IMR-90 (cell line): ENCODE measurements around the gene MYH13. TPM values are rescaled to one million over a fixed set of nuclear protein-coding genes. Genes with fewer than 3 reads are reported as not detected.

Experiments used
- ATAC-seq: fragments of 200-7000 bp; cut with Tn5 transposase; 2 replicates; pipeline ENCODE4 v1.9.1; 2020; ENCODE audit warnings: low read depth, mild to moderate bottlenecking, moderate library complexity
- BruUV-seq: library from RNA; stranded (reverse); fragments of 400-500 nt; replicated peaks from 2 replicates; lab custom pipeline; 2021; lab: Mats Ljungman, UMichigan
- CTCF ChIA-PET: fragments of 300-600 bp; formaldehyde crosslinking; extraction: SDS; loops from one replicate; lab custom pipeline; 2021; ENCODE audit warnings: antibody characterized with exemption; lab: Yijun Ruan, JAX
- POLR2A ChIA-PET: fragments of 300-600 bp; sonication (Branson Sonifier 250); formaldehyde crosslinking; loops from one replicate; lab custom pipeline; 2022; ENCODE audit warnings: antibody characterized with exemption; ENCODE audit not compliant: unreplicated experiment; lab: Charles Lee
- DNase-seq: peaks from one replicate; pipeline ENCODE4 v3.0.0; 2013
- H2AFZ ChIP-seq: replicated peaks from 2 replicates; pipeline ENCODE3; 2013; ENCODE audit warnings: low read length, mild to moderate bottlenecking; ENCODE audit not compliant: poor library complexity
- H2AK5ac ChIP-seq: 2 replicates; pipeline ENCODE4 v1.6.1; 2013; ENCODE audit warnings: low read depth, low read length, inconsistent platforms
- H2AK9ac ChIP-seq: replicated peaks from 2 replicates; pipeline ENCODE3; 2013; ENCODE audit warnings: mild to moderate bottlenecking, low read depth, low read length, moderate library complexity; ENCODE audit not compliant: poor library complexity
- H2BK120ac ChIP-seq: 2 replicates; pipeline ENCODE4 v1.6.1; 2013; ENCODE audit warnings: low read depth, low read length, inconsistent platforms
- H2BK15ac ChIP-seq: 3 replicates; pipeline ENCODE4 v1.6.1; 2013; ENCODE audit warnings: low read depth, low read length, inconsistent platforms
- H2BK20ac ChIP-seq: 2 replicates; pipeline ENCODE4 v1.6.1; 2013; ENCODE audit warnings: low read depth, mild to moderate bottlenecking, inconsistent platforms, low read length, moderate library complexity
- H2BK5ac ChIP-seq: 2 replicates; pipeline ENCODE4 v1.6.1; 2013; ENCODE audit warnings: mild to moderate bottlenecking, low read depth, low read length, inconsistent platforms; ENCODE audit not compliant: poor library complexity, severe bottlenecking
- H3K14ac ChIP-seq: replicated peaks from 2 replicates; pipeline ENCODE4 v1.6.1; 2013; ENCODE audit warnings: low read depth, low read length, inconsistent platforms
- H3K18ac ChIP-seq: 2 replicates; pipeline ENCODE4 v1.6.1; 2013; ENCODE audit warnings: low read depth, low read length, control low read depth
- H3K23ac ChIP-seq: 2 replicates; pipeline ENCODE4 v1.6.1; 2013; ENCODE audit warnings: low read depth, low read length, inconsistent platforms
- H3K27ac ChIP-seq: 2 replicates; pipeline ENCODE4 v1.5.1; 2013; ENCODE audit warnings: mild to moderate bottlenecking, control low read depth, low read length; ENCODE audit not compliant: insufficient read depth
- H3K27me3 ChIP-seq: 2 replicates; pipeline ENCODE4 v1.6.1; 2013; ENCODE audit warnings: low read length; ENCODE audit not compliant: control insufficient read depth, insufficient read depth
- H3K36me3 ChIP-seq: 2 replicates; pipeline ENCODE4 v1.6.1; 2013; ENCODE audit warnings: low read length, mixed read lengths; ENCODE audit not compliant: control insufficient read depth, insufficient read depth
- H3K4ac ChIP-seq: 2 replicates; pipeline ENCODE4 v1.6.1; 2013; ENCODE audit warnings: low read depth, low read length, inconsistent platforms
- H3K4me1 ChIP-seq: 2 replicates; pipeline ENCODE4 v1.6.1; 2013; ENCODE audit warnings: low read length, mixed read lengths; ENCODE audit not compliant: control insufficient read depth, insufficient read depth
- H3K4me2 ChIP-seq: 2 replicates; pipeline ENCODE4 v1.6.1; 2013; ENCODE audit warnings: low read depth, mild to moderate bottlenecking, control low read depth, low read length, moderate library complexity
- H3K4me3 ChIP-seq: 2 replicates; pipeline ENCODE4 v1.5.1; 2013; ENCODE audit warnings: low read depth, mild to moderate bottlenecking, control low read depth, low read length, moderate library complexity; ENCODE audit not compliant: insufficient read depth
- H3K56ac ChIP-seq: 2 replicates; pipeline ENCODE4 v1.6.1; 2013; ENCODE audit warnings: low read length, inconsistent platforms; ENCODE audit not compliant: insufficient read depth; ENCODE audit errors: extremely low read depth
- H3K79me1 ChIP-seq, 2 experiments: 2 replicates each; pipeline ENCODE4 v1.6.1; 2013; ENCODE audit warnings: low read length in 2 of 2, inconsistent platforms in 1 of 2, low read depth in 1 of 2
- H3K9ac ChIP-seq: 2 replicates; pipeline ENCODE4 v1.6.1; 2013; ENCODE audit warnings: low read depth, low read length, control low read depth
- H3K9me1 ChIP-seq: 2 replicates; pipeline ENCODE4 v1.6.1; 2013; ENCODE audit warnings: low read length, inconsistent platforms; ENCODE audit not compliant: insufficient read depth
- H3K9me3 ChIP-seq: 2 replicates; pipeline ENCODE4 v1.6.1; 2013; ENCODE audit warnings: low read length; ENCODE audit not compliant: control insufficient read depth, insufficient read depth
- H4K20me1 ChIP-seq: 2 replicates; pipeline ENCODE4 v1.6.1; 2013; ENCODE audit warnings: low read length, inconsistent platforms; ENCODE audit not compliant: insufficient read depth
- H4K5ac ChIP-seq: 2 replicates; pipeline ENCODE4 v1.6.1; 2013; ENCODE audit warnings: mild to moderate bottlenecking, low read depth, low read length, control low read depth
- H4K8ac ChIP-seq, 2 experiments: 2 replicates each; pipeline ENCODE4 v1.6.1; 2013; ENCODE audit warnings: low read depth in 2 of 2, low read length in 2 of 2, control low read depth in 1 of 2, inconsistent platforms in 1 of 2
- H4K91ac ChIP-seq: 2 replicates; pipeline ENCODE4 v1.6.1; 2013; ENCODE audit warnings: low read depth, low read length, inconsistent platforms; ENCODE audit not compliant: insufficient read depth
- BHLHE40 ChIP-seq: fragments of 150-350 bp; IDR thresholded peaks from 2 replicates; pipeline ENCODE4 v1.6.1; 2016; ENCODE audit warnings: mild to moderate bottlenecking, low read depth, low read length
- CEBPB ChIP-seq: IDR thresholded peaks from 2 replicates; pipeline ENCODE4 v1.6.1; 2012; ENCODE audit warnings: low read depth, low read length, improper control_type of control experiment
- CHD1 ChIP-seq: IDR thresholded peaks from 2 replicates; pipeline ENCODE4 v1.6.1; 2012; ENCODE audit warnings: low read depth, low read length, improper control_type of control experiment
- CTCF ChIP-seq: conservative IDR thresholded peaks from 2 replicates; pipeline ENCODE4 v1.5.1; 2012; ENCODE audit warnings: mild to moderate bottlenecking, low read depth, low read length, improper control_type of control experiment
- ELK1 ChIP-seq: fragments of 150-350 bp; IDR thresholded peaks from 2 replicates; pipeline ENCODE4 v1.6.1; 2016; ENCODE audit warnings: low read depth, mild to moderate bottlenecking, low read length, moderate library complexity, borderline replicate concordance
- FOS ChIP-seq: fragments of 150-350 bp; IDR thresholded peaks from 2 replicates; pipeline ENCODE4 v1.6.1; 2016; ENCODE audit warnings: low read depth, low read length
- MAFK ChIP-seq: IDR thresholded peaks from 2 replicates; pipeline ENCODE4 v1.6.1; 2012; ENCODE audit warnings: low read depth, low read length, improper control_type of control experiment
- MAZ ChIP-seq: IDR thresholded peaks from 2 replicates; pipeline ENCODE4 v1.6.1; 2012; ENCODE audit warnings: low read depth, mild to moderate bottlenecking, low read length, improper control_type of control experiment, moderate library complexity, borderline replicate concordance
- MXI1 ChIP-seq: IDR thresholded peaks from 2 replicates; pipeline ENCODE4 v1.6.1; 2012; ENCODE audit warnings: low read depth, mild to moderate bottlenecking, low read length, moderate library complexity, borderline replicate concordance
- NFE2L2 ChIP-seq: fragments of 150-350 bp; IDR thresholded peaks from 2 replicates; pipeline ENCODE4 v1.6.1; 2016; ENCODE audit warnings: low read depth, mild to moderate bottlenecking, low read length
- POLR2A ChIP-seq: IDR thresholded peaks from 2 replicates; pipeline ENCODE4 v1.6.1; 2012; ENCODE audit warnings: mild to moderate bottlenecking, low read depth, low read length
- RAD21 ChIP-seq: IDR thresholded peaks from 2 replicates; pipeline ENCODE4 v1.6.1; 2012; ENCODE audit warnings: low read length, improper control_type of control experiment
- RCOR1 ChIP-seq: IDR thresholded peaks from 2 replicates; pipeline ENCODE4 v1.6.1; 2012; ENCODE audit warnings: mild to moderate bottlenecking, low read length, improper control_type of control experiment; ENCODE audit not compliant: insufficient replicate concordance
- RFX5 ChIP-seq: IDR thresholded peaks from 2 replicates; pipeline ENCODE4 v1.8.0; 2012; ENCODE audit warnings: low read depth, mild to moderate bottlenecking, low read length, moderate library complexity
- SMC3 ChIP-seq: fragments of 150-350 bp; IDR thresholded peaks from 2 replicates; pipeline ENCODE4 v1.6.1; 2016; ENCODE audit warnings: low read depth, mild to moderate bottlenecking, antibody characterized with exemption, low read length, moderate library complexity
- USF2 ChIP-seq: fragments of 150-350 bp; IDR thresholded peaks from 2 replicates; pipeline ENCODE4 v1.6.1; 2017; ENCODE audit warnings: mild to moderate bottlenecking, antibody characterized with exemption, low read length, low read depth
- WGBS, 2 experiments: methylation state at CpG; one replicate each; pipeline versions ENCODE4 v1.1.5 to v1.1.7; 2013; ENCODE audit warnings: missing lambda C conversion rate in 2 of 2; ENCODE audit not compliant: insufficient read length in 1 of 2; ENCODE audit errors: extremely low coverage in 2 of 2; 5-methylcytosine and 5-hydroxymethylcytosine counted together
- dilution Hi-C: fragments of 300-500 bp; cut with HindIII; formaldehyde crosslinking; loops from one replicate; pipeline ENCODE4 v1.14.3; 2018; ENCODE audit warnings: low sequenced_read_pairs; ENCODE audit not compliant: unreplicated experiment
- in situ Hi-C: fragments of 300-500 bp; cut with MboI; formaldehyde crosslinking; loops from 3 replicates; pipeline ENCODE4 v1.14.3; 2019; ENCODE audit warnings: low sequenced_read_pairs, inconsistent platforms, mixed read lengths
- intact Hi-C: fragments of 100-400 bp; cut with micrococcal nuclease; formaldehyde crosslinking; loops from 2 replicates; pipeline ENCODE4 v1.10.0; 2022
- polyA plus RNA-seq, 3 experiments: library from polyadenylated mRNA; depleted of rRNA; stranded (reverse); fragments of >200 nt; gene quantifications; 2 replicates each; pipeline ENCODE4 v1.2.3, GENCODE V29; 2012; ENCODE audit warnings: low replicate concordance in 1 of 3
- total RNA-seq: library from RNA; depleted of rRNA; stranded (reverse); fragments of >200 nt; gene quantifications from 2 replicates; pipeline ENCODE4 v1.2.3, GENCODE V29; 2012

The MYH13 gene
- total and polyA plus RNA-seq, 2 of the 4 experiments (the other 2 are of a cell fraction): not detected

- ChIA-PET CTCF (no interaction called here), POLR2A (no interaction called here)
- Histone ChIP-seq H3K27me3 (no peaks in the 10 kb centered on the region), H4K8ac (no peak overlapping the region), H2AK9ac (no peak overlapping the region), H3K9me1 (no peaks in the 10 kb centered on the region), H3K36me3 (no peaks in the 10 kb centered on the region), H3K4me1 (no peaks in the 10 kb centered on the region), H2AK5ac (no peak overlapping the region), H4K20me1 (no peaks in the 10 kb centered on the region), H3K4ac (no peak overlapping the region), H2BK120ac (no peak overlapping the region), H3K14ac (no peak overlapping the region), H3K4me3 (no peak overlapping the region), H3K23ac (no peak overlapping the region), H3K9me3 (no peaks in the 10 kb centered on the region), H4K91ac (no peak overlapping the region), H3K18ac (no peak overlapping the region), H3K79me1 (no peaks in the 10 kb centered on the region), H2BK15ac (no peak overlapping the region), H3K4me2 (no peak overlapping the region), H4K5ac (no peak overlapping the region), H2BK20ac (no peak overlapping the region), H3K27ac (no peak overlapping the region), H2BK5ac (no peak overlapping the region), H2AFZ (no peak overlapping the region), H3K56ac (no peak overlapping the region; the same call in 1 of the 2 replicates), H3K9ac (no peak overlapping the region)
- no peak for ATAC-seq
- intact Hi-C loops (no loop called here), in situ Hi-C loops (no loop called here), dilution Hi-C loops (no loop called here)
- no CpG with 5 or more reads among the region's 4 CpGs for WGBS, 2 experiments
- TF ChIP-seq RCOR1 (no peak), SMC3 (no peak), MAZ (no peak), FOS (no peak), POLR2A (no peak), MAFK (no peak), BHLHE40 (no peak), NFE2L2 (no peak), MXI1 (no peak), USF2 (no peak), RAD21 (no peak), CHD1 (no peak), CEBPB (no peak), CTCF (no peak), RFX5 (no peak), ELK1 (no peak)
- BruUV-seq: no TSS peak
- DNase-seq: no peak
These were observed 68.0 kb downstream of the MYH13 start for GRCh38 chr17:10304758-10305300.
